Ammon's horn (tissue), 1 donor: ENCODE measurements around the gene STRIP1.

ENCODE experiments used
- DNase-seq: peaks from one replicate; pipeline ENCODE4 v3.0.0-alpha.2; 2016; ENCODE audit warnings: low spot score

The STRIP1 gene

DNA sequence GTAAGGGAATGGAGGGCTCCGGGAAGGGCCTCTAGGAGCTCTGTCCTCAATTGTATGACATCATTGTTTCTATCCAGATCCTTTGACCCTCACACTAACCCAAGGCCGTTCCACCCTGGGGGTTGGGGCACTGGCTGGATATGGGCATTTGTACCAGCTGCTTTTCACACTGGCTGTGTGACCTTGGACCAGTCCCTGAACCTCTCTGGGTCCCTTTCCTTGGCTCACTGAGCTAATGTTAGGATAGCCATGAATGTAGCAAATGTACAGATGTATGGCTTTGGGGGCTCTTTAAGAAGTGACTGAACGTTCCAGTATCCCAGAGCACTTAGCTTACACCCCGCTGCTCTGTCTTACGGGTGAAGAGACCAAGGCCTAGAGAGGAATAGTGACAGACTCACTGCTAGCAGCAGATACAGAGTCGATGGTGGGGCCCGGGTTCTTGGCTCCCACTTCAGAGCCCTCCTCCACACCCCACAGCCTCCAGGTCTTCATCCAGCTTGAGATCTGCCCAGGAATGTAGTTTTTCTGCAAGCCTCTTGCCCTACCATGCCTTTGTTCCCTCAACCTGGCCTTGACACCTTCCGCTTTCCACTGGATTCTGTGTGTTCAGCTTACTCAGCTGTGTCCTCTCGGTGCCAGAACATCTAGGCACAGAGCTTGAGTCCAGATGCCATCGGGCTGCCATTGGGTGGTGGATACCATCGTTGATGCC lies 63.2 kb downstream of the STRIP1 start:
- no peak for DNase-seq

DNA sequence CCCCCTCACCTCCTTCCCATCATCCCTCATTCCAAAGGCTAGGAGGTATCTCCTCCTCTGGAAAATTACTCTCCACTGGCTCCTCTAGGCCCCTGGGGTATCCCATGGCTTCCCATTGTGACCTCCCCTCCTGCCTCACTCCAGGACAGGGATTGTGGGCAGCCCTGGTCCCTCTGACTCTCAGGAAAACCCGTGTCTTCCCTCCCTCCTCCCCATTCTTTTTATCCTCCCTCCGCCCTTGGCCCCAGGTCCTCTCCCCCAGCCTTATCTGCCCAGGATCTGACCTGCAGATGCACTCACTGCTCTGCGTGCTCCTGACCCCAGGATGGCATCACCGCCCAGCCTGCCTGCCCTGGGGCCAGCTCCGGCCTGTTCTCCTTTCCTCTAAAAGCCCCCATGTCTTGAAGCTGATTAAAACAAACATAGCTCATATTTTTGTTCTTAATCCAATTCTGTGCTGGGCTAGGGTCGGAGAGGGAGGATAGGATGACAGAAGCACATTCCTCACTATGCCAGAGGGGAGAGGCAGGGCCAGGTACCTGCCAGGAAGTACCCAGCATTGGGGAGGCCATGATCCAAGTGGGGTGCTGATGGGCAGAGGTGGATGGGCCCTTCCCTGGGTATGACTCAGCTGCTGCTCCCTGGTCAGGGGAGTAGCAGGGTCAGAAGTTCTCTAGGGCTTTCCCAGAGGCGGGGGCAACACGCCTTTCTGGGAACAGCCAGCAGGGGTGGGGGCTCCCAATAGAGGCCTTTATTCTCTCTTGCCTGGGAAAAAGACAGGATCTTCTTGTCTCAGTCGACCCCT lies 64.0 kb downstream of the STRIP1 start:
- DNase-seq: no peak

DNA sequence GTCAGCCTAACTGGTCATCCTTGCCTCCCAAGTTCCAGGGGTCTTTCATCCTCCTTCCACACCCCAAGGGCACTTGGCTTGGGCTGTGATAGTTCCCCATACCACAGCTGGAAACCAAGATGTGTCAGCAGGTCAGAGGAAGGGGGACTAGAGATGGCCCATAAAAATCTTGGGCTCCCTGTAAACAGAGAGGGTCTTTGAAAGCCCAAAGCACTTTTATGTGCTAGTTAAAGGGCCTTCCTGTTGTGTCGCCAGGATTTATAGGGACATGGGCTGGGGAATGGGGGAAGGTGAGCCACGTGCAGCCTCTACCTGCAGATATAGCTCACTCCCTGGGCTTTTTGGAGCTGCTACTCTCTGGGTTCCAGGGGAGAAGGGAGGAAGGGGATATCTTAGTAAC lies 65.9 kb downstream of the STRIP1 start:
- no peak for DNase-seq

DNA sequence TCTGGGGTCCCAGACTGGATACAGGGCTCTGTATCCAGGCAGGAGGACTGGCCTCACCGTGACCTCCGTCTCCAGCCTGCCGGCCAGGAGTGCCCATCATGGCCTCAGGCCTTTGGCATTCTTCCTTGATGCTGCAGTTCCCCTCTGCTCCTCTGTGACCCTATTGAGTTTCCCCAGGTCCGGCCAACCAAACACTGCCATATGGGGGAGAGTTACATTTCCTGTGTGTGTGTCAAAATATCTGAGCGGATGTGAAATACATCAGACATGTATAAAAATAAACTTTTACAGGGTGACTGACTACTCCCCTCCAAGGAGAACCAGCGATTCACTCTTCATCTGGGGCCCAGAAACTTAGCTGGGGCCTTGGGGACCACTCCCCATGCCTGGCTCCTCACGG lies 67.7 kb downstream of the STRIP1 start:
- DNase-seq: no peak
